Amniotic stem cell (primary cell): Measurements from ENCODE around the gene MSLN.

ENCODE experiments used
- DNase-seq: peaks from one replicate; lab custom pipeline; 2025; lab: John Stamatoyannopoulos, UW

MSLN gene

DNA sequence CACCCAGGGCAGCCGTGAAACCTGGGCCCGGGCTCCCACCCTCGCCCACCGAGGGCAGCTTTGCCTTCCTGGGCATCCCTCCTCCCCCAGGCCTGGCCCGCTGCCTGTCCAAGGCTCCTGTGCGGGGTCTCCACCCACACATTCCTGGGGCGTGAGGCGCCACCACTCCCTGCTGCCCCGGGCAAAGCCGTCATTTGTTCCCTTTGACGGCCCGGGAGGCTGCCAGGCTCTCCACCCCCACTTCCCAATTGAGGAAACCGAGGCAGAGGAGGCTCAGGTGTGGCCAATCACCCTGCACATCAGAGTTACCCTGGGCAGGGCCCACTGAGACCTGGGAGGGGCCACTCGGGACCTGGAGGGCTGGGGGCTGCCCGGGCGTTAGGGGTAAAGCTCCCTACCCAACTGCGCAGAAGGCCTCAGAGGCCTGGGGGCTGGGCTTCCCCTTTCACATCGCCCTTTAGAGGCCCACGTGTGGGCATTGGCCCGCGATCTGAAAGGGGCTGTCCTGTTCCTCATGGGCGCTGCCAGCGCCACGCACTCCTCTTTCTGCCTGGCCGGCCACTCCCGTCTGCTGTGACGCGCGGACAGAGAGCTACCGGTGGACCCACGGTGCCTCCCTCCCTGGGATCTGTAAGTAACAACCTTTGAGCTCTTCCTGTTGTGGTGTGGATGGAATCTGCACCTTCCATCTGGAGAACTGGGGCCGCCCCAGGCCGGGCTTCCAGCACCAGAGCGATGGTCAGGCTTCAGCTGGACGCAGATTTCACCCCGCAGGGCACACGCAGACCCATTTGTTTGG, at the start of gene MSLN:
TSS of gene MSLN (plus strand) at position 190 of the 799 bp plus-strand sequence. CDS start 1,947 bp downstream, outside the sequence.
- DNase-seq: no peak

DNA sequence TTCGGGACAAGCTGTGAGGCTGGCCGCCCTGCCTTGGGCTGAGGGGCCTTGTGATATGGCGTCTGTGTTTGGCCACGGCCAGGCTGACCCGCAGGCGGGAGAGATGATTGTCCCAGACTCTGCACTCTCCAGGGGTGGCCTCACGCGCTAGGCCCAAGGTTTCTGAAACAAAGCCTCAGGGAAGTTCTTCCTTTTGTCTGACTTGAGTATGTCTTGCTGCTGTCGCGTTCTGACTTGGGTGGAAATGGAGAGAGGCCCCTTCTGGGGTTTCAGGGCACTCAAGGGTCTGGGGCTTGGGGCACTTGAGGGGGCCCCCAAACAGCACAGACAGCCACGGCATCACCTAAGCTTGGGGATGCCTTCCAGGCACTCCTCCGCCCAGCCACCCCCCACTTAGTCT, 49.5 kb upstream of the MSLN start:
- DNase-seq: no peak

DNA sequence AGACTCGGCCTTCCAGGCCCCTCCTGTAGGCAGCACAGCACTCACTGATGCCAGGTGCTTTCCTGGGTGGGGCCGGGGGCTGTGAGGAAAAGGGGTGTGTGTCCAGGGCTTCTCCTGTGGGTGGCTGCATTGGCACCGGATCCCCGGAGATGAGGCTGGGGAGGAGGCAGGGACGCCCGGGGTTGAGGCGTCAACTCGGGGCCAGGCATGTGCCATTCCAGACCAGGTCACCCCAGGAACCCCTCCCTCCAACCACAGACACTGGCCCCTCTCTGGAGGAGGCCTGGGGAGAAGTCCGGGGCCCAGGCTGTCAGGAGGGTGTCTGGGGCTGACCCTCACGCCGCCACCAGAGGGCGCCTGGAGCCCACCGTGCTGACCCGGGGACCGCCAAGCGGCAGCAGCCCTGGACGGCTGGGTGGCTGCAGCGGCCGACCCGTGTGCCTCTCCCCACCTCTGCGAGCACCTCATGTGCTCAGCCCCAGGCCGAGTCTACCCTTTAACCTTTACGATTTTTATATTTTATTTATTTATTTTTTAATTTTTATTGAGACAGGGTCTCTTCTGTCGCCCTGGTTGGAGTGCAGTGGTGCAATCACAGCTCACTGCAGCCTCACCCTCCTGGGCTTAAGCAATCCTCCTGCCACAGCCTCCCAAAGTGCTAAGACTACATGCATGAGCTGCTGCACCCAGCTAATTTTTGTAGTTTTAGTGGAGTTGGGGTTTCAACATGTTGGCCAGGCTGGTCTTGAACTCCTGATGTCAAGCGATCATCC, 48.8 kb upstream of the MSLN start:
- DNase-seq: no peak

DNA sequence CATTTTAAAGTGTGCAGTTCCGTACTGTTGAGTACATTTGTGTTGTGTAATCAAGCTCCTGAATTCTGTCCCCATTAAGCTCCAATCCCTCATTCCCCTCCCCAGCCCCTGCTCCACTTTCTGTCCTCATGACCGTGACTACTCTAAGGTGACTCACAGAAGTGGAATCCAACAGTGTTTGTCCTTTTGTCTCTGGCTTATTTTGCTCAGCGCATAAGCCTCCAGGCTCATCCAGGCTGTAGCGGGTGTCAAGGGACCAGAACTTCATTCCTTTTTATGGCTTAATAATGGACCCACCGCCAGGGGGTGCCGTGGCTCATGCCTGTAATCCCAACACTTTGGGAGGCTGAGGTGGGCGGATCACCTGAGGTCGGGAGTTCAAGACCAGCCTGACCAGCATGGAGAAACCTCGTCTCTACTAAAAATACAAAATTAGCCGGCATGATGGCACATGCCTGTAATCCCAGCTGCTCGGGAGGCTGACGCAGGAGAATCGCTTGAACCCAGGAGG, 47.7 kb upstream of the MSLN start:
- peak; percentile 85 for DNase-seq

DNA sequence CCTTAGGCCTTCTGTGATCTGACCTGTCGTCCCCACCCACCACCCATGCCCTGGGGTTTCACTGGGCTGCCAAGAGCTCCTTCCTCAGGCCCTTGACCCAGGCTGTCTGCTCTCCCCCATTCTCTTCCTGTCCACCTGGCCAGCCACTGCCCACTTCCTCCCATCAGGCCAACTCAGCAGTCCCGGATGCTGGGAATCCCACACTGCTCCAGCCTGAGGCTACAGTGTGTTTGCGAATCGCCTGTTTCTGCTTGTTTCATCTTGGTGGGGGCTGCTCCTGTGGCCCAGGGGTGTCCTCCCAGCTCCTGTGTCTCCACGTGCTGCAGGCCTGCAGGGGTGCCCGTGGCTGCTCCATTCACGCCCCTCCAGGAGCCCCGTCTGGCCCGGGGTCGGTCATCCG, 46.5 kb upstream of the MSLN start:
- no peak for DNase-seq

DNA sequence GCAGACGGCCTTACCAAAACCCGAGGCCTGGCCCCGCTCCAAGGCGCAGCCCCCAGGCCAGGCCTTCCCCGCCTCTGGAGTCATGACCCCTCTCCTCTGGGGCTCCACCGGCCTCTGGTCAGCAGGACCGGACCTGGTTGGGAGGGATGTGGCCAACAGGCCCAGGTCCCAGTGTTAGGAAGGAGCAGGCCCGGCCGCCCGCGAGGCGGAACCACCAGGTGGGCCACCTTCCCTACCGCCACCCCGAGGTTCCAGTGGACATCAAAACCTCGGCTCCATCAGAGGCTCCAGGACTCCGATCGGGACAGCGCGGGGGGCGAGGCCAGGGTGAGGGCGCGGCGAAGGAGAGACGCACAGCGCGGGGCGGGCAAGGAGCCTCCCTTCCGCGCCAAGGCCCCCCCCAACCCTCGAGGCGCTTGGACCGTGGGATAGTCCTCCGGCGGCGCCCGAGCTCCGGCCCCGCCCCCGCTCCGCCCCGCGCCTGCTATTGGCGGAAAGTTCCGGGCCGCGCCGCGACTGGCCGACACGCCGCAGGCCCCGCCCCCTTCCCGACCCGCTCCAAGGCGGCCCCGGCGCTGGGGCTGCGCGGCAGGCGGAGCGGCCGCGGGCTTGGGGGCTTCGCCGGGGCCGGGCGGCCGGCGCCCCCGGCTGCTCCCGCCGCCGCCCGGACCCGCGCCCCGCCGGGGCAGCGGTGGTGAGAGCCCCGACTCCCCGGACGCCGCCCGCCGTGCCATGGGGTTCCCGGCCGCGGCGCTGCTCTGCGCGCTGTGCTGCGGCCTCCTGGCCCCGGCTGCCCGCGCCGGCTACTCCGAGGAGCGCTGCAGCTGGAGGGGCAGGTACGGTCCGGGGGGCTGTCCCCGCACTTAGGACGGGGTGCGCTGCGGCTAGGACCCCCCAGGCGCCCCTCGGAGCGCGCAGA, 45.7 kb upstream of the MSLN start, which contains the start of gene METRN:
TSS of gene METRN (plus strand) at position 561 of the 919 bp plus-strand sequence. CDS start at position 733, 172 bp downstream.
- peak; percentile 86 for DNase-seq

DNA sequence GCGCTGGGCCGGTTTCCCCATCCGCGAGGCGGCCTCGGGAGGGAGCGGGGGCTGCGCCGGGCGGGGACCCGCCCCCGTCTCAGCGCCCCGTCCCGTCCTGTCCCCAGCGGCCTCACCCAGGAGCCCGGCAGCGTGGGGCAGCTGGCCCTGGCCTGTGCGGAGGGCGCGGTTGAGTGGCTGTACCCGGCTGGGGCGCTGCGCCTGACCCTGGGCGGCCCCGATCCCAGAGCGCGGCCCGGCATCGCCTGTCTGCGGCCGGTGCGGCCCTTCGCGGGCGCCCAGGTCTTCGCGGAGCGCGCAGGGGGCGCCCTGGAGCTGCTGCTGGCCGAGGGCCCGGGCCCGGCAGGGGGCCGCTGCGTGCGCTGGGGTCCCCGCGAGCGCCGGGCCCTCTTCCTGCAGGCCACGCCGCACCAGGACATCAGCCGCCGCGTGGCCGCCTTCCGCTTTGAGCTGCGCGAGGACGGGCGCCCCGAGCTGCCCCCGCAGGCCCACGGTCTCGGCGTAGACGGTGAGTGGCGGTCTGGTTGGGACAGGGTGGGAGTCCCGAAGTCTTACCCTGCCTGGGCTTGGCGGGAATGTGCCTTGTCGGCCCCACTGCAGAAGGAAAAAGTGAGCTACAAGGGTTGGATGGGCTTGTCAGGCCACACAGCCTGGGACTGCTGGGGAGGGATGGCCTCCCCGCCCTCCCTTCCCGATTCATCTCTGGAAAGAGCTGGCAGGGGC, 44.9 kb upstream of the MSLN start:
- no peak for DNase-seq

DNA sequence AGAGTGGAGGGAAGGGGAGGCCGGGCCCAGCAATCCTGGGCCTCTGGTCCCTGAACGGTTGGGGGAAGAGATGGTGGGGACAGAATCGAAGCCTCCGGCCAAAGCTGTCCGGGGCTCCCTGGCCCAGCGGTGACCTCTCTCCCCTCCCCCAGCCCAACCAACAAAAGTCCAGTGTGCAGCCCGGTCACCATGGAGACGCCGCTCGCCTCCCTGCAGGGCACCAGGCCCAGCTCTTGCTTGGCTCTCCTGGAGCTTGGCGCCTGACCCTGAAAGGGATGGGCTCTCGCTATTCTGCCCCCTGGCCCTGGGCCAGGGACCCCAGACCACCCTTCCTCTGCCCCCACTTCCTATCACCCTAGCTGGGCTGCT, 44.4 kb upstream of the MSLN start:
- no peak for DNase-seq

DNA sequence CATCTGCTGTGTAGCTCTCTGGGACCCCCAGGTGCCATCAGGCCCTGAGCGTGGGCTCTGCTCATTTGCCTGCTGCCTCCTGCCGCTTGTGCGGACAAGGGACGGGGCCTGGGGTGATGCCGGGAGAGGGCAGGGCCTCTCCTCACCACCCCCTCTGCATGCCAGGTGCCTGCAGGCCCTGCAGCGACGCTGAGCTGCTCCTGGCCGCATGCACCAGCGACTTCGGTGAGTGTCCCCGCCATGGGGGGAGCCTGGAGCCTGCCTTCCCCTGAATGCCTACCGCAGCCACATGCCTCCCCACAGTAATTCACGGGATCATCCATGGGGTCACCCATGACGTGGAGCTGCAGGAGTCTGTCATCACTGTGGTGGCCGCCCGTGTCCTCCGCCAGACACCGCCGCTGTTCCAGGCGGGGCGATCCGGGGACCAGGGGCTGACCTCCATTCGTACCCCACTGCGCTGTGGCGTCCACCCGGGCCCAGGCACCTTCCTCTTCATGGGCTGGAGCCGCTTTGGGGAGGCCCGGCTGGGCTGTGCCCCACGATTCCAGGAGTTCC, 43.7 kb upstream of the MSLN start:
- no peak for DNase-seq

DNA sequence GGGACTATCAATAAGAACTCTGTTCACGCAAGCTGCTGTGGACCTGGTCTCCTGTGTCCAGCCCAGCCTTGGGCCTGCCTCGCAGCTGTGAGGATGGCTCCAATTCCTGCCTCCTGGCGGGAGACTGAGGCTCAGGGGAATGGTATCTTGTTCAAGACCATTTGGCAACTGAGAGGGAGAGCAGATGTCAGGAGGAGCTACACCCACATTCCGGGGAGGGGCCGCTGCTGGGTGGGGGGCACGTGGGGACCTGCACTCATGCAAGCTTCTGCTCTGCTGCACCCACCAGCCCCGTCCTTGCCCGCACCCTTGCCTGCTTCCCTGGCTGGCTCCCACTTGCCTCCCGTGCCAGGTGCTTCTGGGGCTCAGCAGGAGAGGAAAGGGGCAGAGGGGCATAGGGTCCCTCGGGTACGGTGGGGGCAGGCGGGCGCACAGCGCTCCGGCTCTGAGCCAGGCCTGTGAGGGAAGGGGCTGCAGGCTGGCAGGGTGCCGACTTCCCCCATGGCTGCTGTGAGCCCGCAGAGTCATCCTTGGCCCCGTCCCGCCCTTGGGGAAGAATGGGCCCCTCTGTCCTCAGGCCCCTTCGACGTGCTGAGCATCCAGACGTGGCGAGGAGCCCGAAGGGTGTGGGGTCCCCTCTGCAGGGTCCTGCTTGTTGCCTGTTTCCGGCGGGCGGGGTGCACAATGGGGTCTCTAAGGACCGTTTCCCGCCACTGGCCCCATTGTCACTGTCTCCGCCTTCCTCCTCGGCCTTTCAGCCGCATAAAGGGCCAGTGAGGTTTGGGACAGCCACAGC, 42.9 kb upstream of the MSLN start:
- no peak for DNase-seq

DNA sequence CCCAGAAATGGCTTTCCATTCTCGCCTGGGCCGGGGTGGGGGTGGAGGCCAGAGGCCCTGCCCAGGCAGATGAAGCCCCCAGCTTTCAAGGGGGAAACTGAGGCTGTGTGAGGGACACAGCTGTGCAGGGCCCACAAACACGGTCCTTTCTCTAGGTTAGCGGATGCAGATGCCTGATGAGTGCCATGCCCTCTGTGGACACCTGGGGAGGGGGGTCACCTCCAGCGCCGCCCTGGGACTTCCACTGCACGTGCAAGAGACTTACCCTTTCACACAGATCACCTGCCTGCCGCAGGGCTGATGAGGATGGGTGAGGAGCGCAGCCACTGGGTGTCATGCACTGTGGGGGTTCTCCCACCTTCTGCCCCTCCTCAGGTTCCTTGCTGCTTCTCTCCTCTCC, 42.1 kb upstream of the MSLN start:
- no peak for DNase-seq

DNA sequence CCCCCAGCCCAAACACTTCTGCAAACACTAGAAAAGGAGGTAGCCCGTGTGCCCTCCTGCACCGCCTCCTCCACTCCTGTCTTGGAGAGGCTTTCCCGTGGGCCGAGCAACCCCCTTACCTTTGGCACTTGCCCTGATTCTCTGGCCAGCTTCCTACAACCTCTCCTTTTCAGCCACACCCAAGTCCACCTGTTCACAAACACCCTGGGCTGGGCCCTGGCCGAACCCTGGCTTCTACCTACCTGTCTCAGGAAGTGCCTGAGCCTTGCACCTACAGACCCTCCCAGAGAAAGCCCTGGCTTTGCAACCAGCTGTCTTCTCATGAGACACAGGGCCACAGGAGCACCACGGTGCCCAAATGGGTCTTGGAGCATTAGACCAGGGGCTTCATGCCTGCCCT, 41.6 kb upstream of the MSLN start:
- DNase-seq: no peak

DNA sequence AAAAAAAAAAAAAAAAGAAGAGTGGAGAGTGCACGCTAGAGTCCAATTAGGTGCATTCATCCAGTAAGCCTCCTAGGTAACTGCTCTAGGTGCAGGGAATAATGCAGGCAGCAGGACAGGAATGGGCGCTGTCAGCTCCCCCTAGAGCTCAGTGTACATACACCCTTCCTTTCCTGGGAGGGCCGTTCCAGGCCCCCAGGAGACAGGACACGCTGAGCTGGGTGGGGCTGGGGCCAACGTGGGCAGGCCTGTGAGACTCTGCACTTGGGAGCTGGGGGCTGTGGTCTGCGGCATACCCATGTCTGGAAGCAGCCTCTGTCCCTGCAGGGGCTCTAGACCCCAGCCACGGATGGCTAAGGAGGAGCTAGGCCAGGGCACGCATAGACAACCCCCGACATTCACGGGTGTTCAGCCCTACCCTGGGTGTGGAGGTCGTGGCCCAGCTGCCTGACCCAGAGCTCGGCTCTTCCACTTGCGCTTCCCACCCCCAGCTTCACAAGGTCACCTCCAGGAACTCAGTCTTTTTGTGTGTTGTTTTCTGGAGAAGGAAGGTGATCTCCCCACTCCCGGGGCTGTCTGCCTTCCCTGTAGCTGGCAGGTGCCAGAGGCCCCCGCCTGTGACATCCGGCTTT, 40.6 kb upstream of the MSLN start:
- DNase-seq: no peak

DNA sequence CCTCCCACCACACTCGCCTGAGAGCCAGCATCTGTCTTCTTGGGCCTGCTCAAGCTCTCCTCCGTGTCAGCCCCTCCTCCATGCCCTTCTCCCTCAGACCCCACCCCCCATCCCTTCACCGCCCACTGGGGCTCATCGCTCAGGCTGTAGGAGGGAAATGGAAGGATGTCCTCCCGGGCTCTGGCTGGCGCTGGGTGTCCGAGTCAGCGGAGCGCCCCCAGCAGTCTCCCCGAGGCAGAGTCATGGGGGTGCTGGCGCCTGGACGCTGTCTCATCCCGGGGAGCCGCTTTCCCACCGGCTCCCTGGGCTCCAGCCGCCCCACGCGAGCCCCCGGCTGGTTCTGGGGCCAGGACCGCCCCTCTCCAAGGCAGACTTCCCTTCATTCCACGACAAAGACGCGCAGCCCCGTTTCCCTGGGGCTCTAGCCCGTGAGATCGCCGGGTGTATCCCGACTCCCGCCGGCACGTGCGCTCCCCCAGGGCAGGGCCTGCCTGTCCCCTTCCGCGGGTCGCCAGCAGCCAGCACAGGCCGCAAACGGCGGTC, 40.0 kb upstream of the MSLN start:
- no peak for DNase-seq

DNA sequence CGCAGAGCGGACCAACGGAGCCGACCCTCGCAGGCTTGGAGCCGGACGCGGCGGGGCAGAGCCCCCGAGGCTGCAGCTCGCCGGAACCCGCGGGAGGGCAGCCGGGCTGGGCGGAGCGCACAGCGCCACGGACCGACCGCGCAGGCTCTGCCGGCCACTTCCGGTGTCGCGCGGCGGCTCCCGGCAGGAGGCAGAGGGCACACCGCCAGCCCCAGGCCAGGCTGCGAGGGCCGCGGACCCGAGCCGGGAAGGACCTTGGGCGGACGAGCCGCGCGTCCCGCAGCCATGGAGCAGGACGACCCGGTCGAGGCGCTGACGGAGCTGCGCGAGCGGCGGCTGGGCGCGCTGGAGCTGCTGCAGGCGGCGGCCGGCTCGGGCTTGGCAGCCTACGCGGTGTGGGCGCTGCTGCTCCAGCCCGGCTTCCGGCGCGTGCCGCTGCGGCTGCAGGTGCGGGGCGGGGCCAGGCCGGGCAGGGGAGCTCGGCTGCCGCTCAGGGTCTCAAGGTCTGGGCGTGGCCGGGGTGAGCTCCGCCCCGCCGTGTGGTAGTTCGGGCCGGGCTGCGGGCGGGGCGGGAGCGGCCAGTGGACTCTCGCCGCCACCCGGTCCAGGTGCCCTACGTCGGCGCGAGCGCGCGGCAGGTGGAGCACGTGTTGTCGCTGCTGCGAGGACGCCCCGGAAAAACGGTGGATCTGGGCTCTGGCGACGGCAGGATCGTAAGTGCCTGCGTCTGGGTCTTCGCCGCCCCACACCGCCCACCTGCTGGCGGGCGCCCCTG, 39.4 kb upstream of the MSLN start, which contains the start of gene ANTKMT:
TSS of gene ANTKMT (plus strand) at position 157 of the 775 bp plus-strand sequence. CDS start at position 286, 129 bp downstream.
- peak; percentile 60 for DNase-seq

DNA sequence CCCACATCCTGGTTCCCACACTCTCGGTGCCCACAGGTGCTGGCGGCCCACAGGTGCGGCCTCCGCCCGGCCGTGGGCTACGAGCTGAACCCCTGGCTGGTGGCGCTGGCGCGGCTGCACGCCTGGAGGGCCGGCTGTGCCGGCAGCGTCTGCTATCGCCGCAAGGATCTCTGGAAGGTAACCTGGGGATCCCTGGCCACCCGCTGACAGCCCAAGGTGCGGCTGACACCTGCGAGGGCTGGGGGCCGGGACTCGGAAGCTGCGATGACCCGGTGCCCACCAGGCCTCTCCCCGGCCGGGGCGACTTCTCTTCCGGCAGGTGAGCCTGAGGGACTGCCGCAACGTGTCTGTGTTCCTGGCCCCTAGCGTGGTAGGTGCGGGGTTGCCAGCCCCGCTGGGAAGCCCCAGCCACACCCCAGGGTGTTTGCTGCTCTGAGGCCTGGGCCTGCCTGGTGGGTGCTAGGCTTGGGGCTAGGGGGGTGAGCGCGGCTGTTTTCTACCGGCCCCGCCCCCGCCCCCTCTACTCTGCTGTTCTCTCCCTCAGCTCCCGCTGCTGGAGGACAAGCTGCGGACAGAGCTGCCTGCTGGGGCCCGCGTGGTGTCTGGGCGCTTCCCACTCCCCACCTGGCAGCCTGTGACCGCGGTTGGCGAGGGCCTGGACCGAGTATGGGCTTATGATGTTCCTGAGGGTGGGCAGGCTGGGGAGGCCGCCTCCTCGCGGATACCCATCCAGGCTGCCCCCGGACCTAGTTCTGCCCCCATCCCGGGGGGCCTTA, 38.6 kb upstream of the MSLN start:
- DNase-seq: no peak

DNA sequence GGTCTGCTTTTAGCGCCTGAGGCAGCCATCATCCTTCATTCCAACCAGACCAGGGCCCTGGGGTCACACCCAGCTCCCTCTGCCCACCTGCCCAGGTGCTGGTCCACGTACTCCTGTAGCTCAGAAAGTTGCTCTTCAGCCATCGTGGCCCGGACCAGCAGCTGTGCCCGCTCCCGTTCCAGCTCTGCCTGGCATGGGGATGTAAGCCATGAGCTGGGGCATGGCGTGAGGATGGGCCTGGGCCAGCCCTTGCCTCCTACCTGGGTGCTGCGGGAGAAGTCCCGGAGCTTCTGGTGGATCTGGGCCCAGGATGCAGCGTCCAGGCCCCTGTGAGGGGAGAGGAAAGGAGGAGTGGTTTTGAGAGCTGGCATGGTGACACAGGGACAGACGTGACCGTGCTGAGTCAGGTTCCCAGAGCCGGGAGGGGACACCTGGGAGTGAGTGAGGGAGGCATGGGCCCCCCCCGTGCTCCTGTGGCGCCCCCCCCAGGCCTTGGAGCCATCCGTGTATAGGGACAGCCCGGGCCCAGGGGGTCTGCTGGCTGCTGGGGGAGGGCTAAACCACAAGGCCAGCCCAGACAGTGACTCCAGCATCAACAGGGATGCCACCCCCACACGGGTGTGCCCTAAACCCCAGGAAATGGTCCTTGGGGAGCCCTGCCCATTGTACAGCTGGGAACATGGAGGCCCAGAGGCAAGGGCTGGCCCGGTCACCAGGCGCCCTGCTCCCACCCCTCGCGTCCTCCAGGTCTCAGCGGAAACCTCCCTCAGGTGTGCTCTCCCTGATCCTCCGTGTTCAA, 37.5 kb upstream of the MSLN start:
- no peak for DNase-seq
